Keratinocyte (primary cell): ENCODE results near the gene ANKRD2.

ENCODE experiments used
- EZH2 ChIP-seq: IDR thresholded peaks from one replicate; pipeline ENCODE4 v1.6.1; 2012; ENCODE audit warnings: inconsistent platforms, mild to moderate bottlenecking, low read length, moderate library complexity
- TF ChIP-seq, protein P1 (sequence below), 3 experiments: IDR thresholded peaks in 1 of 3; conservative IDR thresholded peaks in 1 of 3; optimal IDR thresholded peaks in 1 of 3; 2 replicates in 2 of 3; 3 replicates in 1 of 3; pipeline versions ENCODE3 to v1.5.1; 2011; ENCODE audit warnings: low read length in 3 of 3, mild to moderate bottlenecking in 3 of 3, moderate library complexity in 2 of 3, control low read depth in 1 of 3, inconsistent platforms in 1 of 3; ENCODE audit not compliant: insufficient read depth in 2 of 3; ENCODE audit errors: extremely low read depth in 1 of 3

DNA sequence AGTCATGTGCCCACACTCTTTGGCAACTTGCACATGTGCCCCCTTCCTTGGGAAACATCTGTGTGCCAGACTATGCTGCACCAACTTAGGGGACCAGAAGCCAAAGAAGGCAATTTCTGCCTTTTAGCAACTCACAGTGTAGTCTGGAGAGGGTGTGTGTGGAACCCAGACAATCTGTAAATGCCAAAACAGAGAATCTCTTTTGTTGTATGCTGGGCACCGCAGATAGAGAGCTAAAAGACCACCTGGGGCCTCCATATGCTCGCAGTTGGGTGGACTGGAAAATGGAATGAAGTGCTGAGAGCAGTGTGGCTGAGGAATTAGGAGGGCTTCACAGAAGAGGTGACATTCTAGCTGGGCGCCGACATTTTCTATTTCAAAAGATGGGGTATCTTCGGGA lies 47.5 kb upstream of the ANKRD2 start:
- TF ChIP-seq, protein P1, sequence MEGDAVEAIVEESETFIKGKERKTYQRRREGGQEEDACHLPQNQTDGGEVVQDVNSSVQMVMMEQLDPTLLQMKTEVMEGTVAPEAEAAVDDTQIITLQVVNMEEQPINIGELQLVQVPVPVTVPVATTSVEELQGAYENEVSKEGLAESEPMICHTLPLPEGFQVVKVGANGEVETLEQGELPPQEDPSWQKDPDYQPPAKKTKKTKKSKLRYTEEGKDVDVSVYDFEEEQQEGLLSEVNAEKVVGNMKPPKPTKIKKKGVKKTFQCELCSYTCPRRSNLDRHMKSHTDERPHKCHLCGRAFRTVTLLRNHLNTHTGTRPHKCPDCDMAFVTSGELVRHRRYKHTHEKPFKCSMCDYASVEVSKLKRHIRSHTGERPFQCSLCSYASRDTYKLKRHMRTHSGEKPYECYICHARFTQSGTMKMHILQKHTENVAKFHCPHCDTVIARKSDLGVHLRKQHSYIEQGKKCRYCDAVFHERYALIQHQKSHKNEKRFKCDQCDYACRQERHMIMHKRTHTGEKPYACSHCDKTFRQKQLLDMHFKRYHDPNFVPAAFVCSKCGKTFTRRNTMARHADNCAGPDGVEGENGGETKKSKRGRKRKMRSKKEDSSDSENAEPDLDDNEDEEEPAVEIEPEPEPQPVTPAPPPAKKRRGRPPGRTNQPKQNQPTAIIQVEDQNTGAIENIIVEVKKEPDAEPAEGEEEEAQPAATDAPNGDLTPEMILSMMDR (optimal IDR thresholded peaks at IDR 0.05 in 1 of 3, IDR thresholded peaks at IDR 0.05 in 1 of 3, conservative IDR thresholded peaks at IDR 0.05 in 1 of 3; ENCODE audit: extremely low read depth in 1 of 3, insufficient read depth in 2 of 3, low read length in 3 of 3) = no peak
- TF ChIP-seq EZH2 = no peak
